ENCODE results near the gene TTC4. TPM values are rescaled to one million over a fixed set of nuclear protein-coding genes. Genes with fewer than 3 reads are reported as not detected.

The TTC4 gene
- total RNA-seq, 4 donors from 2014 or later, result 15.5 to 37.4 (median 24.6) TPM

- DNase-seq (ENCODE audit: low spot score), result no peak
- ATAC-seq (ENCODE audit: low FRiP score), result no peak
- TF ChIP-seq CTCF (IDR thresholded peaks at IDR 0.05), result no peak
Observed at GRCh38 chr1:54679706-54680105, 36.0 kb upstream of the TTC4 start.

GRCh38 chr1:54680387-54680786 lies 35.3 kb upstream of the TTC4 start:
- DNase-seq (ENCODE audit: low spot score), result no peak
- ATAC-seq (ENCODE audit: low FRiP score), result no peak
- TF ChIP-seq CTCF (IDR thresholded peaks at IDR 0.05), result no peak

GRCh38 chr1:54681358-54681757 lies 34.3 kb upstream of the TTC4 start:
- TF ChIP-seq CTCF (IDR thresholded peaks at IDR 0.05), result no peak
- no peak for DNase-seq (ENCODE audit: low spot score)
- no peak for ATAC-seq (ENCODE audit: low FRiP score)

GRCh38 chr1:54683453-54683852 lies 32.2 kb upstream of the TTC4 start:
- no peak for TF ChIP-seq CTCF (IDR thresholded peaks at IDR 0.05)
- DNase-seq (ENCODE audit: low spot score), result no peak
- no peak for ATAC-seq (ENCODE audit: low FRiP score)

GRCh38 chr1:54685335-54685905 lies 30.2 kb upstream of the TTC4 start:
- ATAC-seq (ENCODE audit: low FRiP score) (no peak), DNase-seq (ENCODE audit: low spot score) (no peak)
- no peak for TF ChIP-seq CTCF (IDR thresholded peaks at IDR 0.05)

GRCh38 chr1:54686155-54686554 lies 29.5 kb upstream of the TTC4 start:
- no peak for TF ChIP-seq CTCF (IDR thresholded peaks at IDR 0.05)
- ATAC-seq (ENCODE audit: low FRiP score), result no peak
- no peak for DNase-seq (ENCODE audit: low spot score)

GRCh38 chr1:54694771-54695170 lies 20.9 kb upstream of the TTC4 start:
- DNase-seq (ENCODE audit: low spot score), result no peak
- ATAC-seq (ENCODE audit: low FRiP score), result no peak
- no peak for TF ChIP-seq CTCF (IDR thresholded peaks at IDR 0.05)

All from omental fat pad (tissue), 4 donors.